Kidney capillary endothelial cell (primary cell): ENCODE data around the gene ASPSCR1.

Experiments used
- DNase-seq: peaks from one replicate; pipeline ENCODE4 v3.0.0-alpha.2; 2018; ENCODE audit warnings: low spot score

The ASPSCR1 gene

DNA sequence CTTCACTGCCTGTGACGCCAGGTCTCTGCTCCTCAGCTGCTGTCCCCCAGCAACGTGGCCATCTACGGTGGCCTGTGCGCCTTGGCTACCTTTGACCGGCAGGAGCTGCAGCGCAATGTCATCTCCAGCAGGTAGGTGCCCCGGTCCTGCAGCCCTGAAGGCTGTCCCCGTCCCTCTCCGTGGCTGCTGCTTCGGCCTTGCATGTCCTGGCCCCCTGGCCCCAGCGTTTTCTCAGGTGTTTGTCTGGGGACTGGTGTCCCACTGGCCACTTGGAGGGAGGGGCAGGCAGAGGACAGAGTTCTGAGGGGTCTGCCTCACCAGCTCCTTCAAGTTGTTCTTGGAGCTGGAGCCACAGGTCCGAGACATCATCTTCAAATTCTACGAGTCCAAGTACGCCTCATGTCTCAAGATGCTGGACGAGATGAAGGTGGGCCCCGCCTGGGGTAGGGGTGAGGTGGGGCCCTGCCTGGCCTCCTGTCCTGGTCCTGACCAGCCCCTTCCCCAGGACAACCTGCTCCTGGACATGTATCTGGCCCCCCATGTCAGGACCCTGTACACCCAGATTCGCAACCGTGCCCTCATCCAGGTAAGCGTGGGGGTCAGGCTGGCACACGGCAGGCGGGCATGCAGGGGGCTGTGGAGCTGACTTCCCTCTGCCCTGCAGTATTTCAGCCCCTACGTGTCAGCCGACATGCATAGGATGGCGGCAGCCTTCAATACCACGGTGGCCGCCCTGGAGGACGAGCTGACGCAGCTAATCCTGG lies 78.7 kb downstream of the ASPSCR1 start:
- DNase-seq = no peak

DNA sequence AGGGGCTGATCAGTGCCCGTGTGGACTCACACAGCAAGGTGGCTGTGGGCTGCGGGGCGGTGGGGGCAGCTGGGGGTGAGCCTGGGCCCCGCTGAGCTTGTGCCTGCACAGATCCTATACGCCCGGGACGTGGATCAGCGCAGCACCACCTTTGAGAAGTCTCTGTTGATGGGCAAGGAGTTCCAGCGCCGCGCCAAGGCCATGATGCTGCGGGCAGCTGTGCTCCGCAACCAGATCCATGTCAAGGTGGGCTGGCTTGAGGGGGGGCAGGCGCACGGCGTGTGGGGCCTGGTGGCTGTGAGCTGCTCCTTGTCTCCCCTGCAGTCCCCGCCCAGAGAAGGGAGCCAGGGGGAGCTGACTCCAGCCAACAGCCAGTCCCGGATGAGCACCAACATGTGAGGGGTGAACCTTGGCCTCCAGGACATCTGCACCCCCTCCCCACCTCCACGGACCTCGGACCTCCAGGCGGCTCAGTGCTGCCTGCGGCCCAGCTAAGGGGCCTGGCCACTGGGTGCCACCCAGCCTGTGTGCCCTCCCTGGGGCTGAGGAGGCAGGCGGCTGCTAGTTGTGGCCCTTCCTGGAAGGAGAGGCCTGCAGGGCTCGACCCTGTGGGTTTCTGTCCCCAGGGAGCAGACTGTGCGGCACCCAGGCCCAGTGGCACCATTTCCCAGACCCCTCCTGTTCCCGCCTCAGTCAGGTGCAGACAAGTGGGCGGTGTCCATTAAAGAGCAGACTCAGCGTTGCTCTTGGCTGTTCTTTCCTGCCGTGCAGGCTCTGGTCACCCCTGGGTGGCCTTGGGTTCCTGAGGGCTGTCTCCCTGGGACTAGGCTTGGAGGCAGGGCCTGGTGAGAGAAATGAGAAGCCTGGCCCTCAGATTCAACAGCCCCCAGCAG lies 79.5 kb downstream of the ASPSCR1 start:
- DNase-seq = no peak

DNA sequence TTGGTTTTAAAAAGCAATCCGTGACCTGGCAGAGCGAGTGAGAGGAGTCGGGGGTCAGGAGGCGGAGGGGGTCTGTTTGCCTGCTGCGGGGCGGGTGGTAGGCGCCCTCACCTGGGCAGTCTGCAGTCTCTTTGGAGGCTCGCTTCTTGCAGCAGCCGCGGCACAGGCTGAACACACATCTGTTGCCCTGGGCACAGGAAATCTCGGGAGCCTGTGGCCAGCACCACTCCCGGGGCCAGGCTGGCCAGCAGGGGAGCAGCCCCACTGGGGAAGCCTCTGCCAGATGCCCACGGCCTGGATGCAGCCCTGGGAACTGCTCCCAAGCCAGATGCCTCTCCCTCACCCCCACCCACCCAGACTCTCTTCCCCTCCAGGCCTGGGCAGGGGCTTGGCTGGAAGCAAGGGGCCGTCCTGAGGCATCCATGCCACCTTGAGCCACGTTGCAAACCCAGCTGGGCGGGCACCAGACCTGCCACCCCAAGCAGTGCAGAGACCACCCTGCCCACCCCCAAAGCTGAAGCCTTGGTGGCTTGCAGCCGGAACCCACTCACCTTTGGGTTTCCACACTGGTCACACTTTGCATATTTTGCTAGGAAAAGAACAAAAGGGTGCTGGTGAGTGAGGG lies 80.9 kb downstream of the ASPSCR1 start:
- DNase-seq = no peak

DNA sequence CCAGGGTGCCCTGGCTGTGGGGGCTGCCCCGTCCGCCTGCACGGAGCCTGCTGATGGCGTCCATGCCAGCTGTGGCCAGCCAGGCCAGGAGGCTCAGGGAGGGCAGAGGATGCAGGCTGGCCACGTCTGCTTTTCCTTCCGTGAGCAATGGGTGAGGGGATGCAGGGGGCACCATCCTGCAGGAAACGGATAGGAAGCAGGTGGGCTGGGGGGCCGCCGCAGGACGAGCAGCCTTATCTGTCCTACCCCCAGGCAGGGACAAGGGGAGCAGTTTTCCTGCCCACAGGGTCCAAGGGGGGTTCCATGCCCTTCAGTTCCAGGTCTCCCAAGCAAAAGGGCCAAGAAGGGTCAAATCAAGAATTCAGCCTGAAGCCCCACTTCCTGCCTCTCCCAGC lies 81.4 kb downstream of the ASPSCR1 start:
- no peak for DNase-seq

DNA sequence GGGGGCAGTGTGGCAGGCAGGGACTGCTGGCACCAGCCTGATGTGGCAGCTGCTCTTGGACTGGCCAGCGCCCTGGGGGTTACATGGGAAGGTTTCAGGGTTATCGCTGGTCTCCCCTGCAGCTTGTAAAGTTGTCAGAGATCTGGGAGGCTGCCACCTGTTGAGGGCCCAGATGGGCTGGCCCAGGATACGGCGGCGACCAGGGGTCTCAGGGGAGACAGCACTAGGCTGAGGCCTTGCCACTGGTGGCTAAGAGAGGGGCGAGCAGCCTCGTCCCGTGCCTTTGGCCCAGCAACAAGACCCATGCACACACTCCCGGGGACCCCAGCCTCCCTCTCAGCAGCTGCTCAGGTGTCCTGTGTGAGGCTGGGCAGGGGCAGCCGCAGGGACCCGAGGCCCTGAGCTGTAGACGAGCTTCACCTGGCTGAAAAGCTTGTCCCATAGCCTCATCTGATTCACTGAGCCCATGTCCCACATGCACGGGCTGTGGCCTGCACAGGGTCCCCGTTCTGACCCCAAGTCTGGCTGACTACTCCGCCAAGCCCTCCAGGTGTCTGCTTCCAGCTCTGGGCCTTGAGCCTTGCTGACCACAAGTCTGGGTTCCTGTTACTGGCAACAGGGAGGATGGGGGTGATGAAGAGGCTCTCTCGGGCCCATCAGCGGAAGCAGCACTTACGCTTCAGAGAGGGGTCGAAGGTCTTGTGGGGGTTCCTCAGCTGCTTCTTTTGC lies 82.0 kb downstream of the ASPSCR1 start:
- no peak for DNase-seq

DNA sequence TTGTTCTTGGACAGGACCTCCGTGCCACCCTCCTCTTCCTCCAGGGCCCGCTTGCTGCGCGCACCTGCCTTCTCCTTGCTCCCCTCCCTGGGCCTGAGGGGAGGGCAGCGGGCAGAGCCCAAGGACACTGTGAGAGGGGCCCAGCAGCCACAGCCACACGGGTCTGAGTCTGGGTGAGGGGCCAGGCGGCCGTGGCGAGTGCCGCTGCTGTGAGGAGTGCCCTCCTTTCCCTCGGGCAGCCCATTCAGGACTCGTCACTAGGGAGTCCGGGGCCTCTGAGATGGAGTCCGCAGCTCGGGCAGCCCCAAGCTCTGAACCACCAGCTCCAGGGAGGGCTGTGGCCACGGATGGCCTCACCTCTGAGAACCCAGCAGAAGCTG lies 82.6 kb downstream of the ASPSCR1 start:
- no peak for DNase-seq

DNA sequence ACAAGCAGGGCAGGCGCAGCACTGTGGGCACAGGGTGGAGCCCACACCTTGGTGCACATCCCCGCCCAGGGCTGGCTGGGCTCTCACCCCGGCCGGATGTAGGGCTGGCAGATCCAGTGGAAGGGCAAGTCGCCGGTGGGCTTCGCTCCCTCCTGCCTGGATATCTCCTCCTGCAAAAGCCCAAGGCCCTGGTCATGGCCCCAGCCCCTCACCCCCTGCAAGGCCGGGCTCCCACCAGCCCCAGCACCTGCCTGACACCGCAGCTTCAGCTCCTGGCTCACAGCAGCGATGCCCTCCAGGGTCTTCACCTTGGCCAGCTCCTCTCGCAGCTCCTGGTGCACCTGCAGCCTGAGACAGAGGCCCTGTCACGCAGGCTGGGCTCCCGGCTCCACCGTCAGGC lies 83.2 kb downstream of the ASPSCR1 start:
- DNase-seq = no peak

DNA sequence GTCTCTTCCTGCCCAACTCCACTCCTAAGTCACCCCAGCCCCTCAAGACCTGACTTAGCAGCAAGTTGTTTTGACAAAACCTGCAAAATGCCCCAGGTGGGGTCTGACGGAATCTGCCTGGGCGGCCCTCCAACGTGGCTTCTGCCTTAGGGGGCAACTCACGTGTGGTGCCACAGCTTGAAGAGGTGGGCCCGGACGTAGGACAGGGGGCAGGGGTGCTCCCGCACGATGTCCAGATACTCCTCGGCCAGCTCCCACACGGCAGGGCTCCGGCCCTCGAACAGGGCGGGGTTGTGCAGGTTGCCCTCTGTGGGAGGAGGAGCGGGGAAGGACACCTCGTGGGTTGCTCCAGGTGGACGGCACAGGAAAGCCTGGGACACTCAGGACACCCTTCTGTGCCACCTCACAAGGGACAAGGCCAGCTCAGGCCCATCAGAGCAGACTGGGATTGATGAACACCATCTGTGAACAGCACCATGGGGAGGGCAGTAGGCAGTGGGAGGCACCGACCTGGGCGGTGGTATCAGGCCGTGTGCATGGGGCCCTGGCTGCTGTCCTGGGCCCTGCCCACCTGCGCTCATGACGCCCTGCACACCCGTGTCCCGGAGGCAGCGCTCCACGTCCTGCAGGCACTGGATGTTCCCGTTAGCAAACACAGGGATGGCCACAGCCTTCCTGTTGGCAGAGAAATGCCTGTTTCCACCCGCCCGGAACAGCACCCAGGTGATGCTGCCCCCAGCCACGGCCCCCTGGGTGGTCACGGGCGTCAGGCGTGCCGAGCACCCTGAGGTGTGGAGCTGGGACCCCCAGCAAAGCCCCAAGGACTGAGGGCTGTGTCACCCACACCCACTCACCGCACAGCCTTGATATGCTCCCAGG lies 83.9 kb downstream of the ASPSCR1 start:
- DNase-seq = no peak

DNA sequence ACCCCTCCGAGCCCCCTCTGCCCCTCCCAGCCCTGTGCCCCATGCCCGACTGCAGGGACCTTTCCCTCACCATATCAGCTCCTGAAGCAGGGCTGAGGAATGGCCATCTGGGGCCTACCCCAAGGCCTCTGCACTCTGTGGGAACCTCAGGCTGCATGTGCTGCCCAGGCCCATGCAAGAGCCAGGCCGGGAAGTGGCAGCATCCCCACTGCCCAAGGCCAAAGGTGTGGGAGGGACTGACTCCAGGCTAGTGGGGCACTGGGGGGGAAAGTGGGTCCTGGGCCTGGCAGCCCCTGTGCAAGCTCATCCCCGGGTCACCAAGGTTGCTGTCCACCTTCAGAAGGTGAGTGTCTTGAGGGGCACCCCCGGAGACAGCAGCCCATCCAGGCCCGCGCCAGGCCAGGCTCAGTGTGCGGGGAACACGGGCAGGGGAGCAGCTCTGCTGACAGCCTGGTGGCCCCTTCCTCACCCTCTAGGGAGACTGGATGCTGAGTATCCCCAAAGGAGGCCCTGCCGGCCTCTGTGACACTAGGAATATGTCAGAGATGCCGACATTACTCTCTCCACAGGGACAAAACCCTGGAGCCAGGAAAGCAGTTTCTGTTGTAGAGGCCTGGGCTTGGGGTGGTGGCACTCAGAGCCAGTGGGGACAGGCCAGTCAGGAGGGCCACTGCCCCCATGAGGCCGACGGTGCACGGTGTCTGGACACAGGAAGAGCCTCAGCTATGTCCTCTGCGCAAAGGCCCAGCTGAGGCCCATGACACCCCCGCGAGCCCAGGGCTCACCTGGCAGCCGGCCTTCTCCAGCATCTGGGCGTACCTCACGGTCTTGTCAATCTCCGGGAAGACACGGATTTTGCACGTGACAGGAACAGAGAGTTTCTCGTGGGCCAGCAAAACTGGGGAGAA lies 84.9 kb downstream of the ASPSCR1 start:
- DNase-seq = no peak

DNA sequence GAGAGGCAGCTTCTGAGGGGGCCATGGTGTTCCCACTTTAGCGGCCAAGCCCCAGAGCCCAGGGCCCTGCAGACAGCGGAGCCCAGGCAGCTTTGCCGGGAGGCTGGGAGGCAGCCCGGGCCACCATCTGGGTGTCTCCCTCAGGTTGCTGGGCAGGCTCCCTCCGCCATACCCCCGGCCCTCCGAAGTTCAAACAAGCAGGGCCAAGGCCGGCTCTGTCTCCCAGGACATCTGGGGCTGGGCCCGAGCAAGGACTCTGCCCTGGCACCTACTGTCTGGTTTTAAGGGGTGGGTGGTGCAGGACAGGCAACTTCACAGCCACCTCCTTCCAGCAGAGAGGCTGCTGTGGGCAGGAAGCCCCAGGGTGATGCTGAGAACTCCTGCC lies 85.5 kb downstream of the ASPSCR1 start:
- DNase-seq = no peak

DNA sequence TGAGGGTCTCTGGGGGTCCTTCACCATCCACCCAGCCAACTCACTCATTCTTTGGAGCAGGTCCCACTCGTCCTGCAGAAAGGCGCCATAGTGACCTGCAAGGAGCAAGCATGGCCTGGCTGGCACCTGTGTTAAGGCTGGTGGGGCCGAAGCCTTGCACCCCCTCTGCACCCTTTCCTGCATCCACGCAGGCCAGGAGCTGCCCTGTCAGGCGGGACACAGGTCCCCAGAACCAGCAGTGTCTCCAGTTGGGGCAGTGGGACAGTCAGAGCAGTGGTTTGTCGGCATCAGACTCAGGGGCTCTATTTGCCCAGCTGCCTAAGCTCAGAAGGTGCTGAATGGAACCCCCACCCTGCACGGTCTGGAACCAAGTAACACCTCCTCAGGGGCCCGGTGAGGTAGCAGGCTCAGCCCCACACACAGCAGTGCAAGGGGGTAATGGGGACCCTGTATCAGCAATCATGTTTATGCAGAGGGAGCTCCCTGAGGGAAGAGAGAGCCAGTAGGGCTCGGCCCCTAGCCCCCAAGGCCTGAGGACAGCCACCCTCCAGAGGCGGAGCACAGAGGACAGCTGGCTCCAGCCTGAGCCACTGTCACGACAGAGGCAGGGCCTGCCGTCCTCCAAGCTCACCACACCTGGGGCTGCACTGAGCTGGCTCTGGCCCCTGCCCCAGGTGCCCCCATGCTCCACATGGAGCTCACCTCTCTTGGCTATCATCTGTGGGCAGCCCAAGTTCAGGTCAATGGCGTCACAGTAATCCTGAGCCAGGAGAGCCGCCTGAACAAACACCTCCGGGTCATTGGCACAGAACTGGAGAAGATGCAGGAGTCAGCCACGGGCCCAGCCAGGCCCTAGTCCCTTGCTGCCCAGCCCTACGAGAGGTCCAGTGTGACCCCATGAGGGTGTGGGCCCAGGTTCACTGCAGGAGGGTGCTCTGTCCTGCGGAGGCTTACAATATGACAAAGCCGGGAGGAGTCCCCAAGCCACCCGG lies 86.3 kb downstream of the ASPSCR1 start:
- DNase-seq = no peak

DNA sequence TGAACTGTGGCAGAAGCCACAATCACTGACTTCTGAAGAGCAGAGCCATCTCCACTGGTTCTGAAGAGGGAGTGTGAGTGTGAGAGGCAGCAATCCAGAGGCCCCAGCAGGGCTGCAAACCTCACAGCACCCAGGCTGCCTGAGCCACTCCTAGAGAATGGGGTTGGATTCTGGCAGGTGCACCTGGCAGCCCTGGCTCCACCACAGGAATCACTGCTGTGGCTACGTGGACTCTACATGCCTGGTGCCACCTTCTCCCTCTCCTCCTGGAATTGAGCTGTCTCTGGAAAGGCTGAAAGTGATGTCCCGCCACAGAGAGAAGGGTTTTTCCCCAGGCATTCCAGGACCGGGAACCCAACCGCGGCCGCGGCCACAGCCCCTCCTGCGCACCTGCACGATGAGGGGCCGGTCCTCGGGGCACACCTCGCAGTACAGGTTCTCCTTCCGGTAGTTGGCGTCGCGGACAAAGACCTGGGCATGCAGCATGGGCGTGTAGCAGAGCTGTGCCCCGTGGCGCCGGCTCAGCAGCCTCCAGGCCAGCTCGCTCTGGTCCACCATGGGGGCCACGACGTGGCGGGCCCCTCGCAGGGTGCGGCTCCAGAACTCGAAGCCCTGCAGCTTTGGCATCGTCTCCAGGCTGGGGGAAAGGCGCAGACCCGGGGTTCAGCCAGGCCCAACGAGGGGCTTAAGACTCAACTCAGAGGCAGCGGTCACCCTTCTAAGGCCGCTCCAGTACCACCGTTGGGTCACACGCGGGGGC lies 87.2 kb downstream of the ASPSCR1 start:
- DNase-seq = no peak

DNA sequence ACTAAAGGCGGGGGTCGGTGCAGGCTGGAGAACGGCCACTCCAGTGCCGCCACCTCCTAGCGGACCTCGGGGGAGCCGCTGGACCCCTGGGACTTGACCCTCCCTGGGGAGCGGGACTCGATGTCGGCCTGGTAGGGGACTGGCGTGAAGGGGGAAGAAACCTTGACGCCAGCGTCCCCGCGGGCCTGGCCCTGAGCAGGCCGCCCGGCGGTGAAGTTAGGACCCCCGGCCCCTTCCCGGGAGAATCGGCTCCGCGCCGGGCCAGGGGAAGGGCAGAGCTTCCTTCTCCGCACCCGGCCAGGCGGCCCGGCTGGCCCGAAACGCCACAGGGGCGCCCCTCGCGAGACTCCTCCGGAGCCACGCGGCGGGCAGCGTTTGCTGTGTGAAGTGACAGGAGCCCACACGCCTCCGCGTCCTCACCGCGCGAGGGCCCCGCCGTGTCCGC lies 87.8 kb downstream of the ASPSCR1 start:
- DNase-seq = no peak

DNA sequence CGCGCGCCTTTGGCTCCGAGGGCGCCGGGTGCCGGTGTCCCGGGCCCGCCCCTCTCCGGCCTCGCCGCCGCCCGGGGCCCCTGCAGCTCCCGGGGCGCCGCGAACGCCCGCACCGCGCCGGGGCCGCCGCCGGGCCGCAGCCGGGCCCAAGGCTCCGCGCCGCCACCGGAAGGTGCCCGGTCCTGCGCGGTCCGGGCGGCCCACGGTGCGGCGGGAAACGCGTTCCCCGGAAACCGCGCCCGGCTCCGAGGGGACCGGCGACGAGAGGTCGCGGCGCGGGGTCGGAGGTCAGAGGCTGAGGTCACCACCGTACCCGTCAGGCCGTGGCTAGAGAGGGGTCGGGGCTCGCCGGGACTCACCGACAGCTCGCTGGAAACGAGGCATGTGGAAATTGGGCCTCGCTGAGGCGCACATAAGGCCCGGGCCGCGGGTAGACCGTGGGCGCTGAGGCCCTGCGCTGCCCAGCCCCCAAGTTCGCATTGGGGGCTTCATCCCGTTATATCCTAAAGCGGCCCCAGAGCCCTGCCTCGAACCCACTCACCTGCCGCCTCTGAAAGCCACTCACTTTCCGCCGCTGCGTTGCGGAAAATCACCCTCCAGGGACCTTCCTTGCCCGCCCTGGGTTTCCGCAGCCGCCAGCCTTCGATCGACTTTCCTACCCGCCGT lies 88.3 kb downstream of the ASPSCR1 start, which contains the start of gene DUS1L:
Gene DUS1L (minus strand): TSS at position 167 of the 666 bp plus-strand sequence. CDS start 745 bp downstream, outside the sequence.
- peak; percentile 31 for DNase-seq
